HepG2 (cell line): ENCODE results near the gene FIZ1. TPM values are rescaled to one million over a fixed set of nuclear protein-coding genes. Genes with fewer than 3 reads are reported as not detected.
A peak's percentile ranks its signal among the peaks of the same experiment; 100 is the strongest.

Experiments used
- ATF7-NPFF ChIP-seq: sonication (generic); formaldehyde crosslinking; IDR thresholded peaks from 2 replicates; pipeline ENCODE4 v1.8.1; 2023; ENCODE audit warnings: mild to moderate bottlenecking, low read depth, missing genetic modification reagents, moderate library complexity
- MBD4 ChIP-seq: IDR thresholded peaks from 2 replicates; pipeline ENCODE4 v1.6.1; 2012; ENCODE audit warnings: low read length, inconsistent platforms, borderline replicate concordance
- NCOA5 ChIP-seq: sonication (generic); formaldehyde crosslinking; IDR thresholded peaks from 2 replicates; pipeline ENCODE4 v1.4.0; 2020; ENCODE audit warnings: missing genetic modification reagents
- SSRP1 ChIP-seq: IDR thresholded peaks from 2 replicates; pipeline ENCODE4 v1.6.1; 2016; ENCODE audit warnings: control low read depth
- ZFP36L1 ChIP-seq: sonication (generic); formaldehyde crosslinking; IDR thresholded peaks from 2 replicates; pipeline ENCODE4 v1.8.0; 2022; ENCODE audit warnings: mild to moderate bottlenecking, missing genetic modification reagents, moderate library complexity
- ZFP82 ChIP-seq: sonication (generic); formaldehyde crosslinking; IDR thresholded peaks from 2 replicates; pipeline ENCODE4 v1.5.1; 2020; ENCODE audit warnings: mild to moderate bottlenecking, missing genetic modification reagents, borderline replicate concordance
- ZSCAN22 ChIP-seq: sonication (generic); formaldehyde crosslinking; IDR thresholded peaks from 2 replicates; pipeline ENCODE4 v1.4.0; 2020; ENCODE audit warnings: mild to moderate bottlenecking, missing genetic modification reagents
- polyA plus RNA-seq, 8 experiments: library from polyadenylated mRNA; depleted of rRNA in 3 of 8; stranded (reverse) in 7 of 8; unstranded in 1 of 8; fragments of >200 nt; fragmentation: Illumina TruSeq in 4 of 8; extraction: Trizol in 4 of 8; gene quantifications; 2 replicates each; pipeline versions ENCODE4 v1.2.1 to v1.2.3, GENCODE V29; 2011 to 2016; ENCODE audit warnings: low read depth in 4 of 8, missing spikeins in 1 of 8, mixed read lengths in 1 of 8; ENCODE audit not compliant: insufficient read depth in 1 of 8
- total RNA-seq, 5 experiments: library from RNA; depleted of rRNA; stranded (reverse); fragments of >200 nt; fragmentation: Illumina TruSeq; extraction: Trizol; gene quantifications; 2 replicates each; pipeline ENCODE4 v1.2.3, GENCODE V29; 2016; ENCODE audit warnings: low read depth in 1 of 5
- TF ChIP-seq, protein P1 (sequence below): sonication (generic); formaldehyde crosslinking; IDR thresholded peaks from 2 replicates; pipeline ENCODE4 v1.4.0; 2020; ENCODE audit warnings: mild to moderate bottlenecking, missing genetic modification reagents
- TF ChIP-seq, protein P2 (sequence below): sonication (generic); formaldehyde crosslinking; IDR thresholded peaks from 2 replicates; pipeline ENCODE4 v1.5.0; 2020; ENCODE audit warnings: missing genetic modification reagents
- TF ChIP-seq, protein P3 (sequence below): sonication (generic); formaldehyde crosslinking; IDR thresholded peaks from 2 replicates; pipeline ENCODE4 v1.5.0; 2020; ENCODE audit warnings: mild to moderate bottlenecking, missing genetic modification reagents
- TF ChIP-seq, protein P4 (sequence below): sonication (generic); formaldehyde crosslinking; IDR thresholded peaks from 2 replicates; pipeline ENCODE4 v1.5.0; 2020; ENCODE audit warnings: mild to moderate bottlenecking, missing genetic modification reagents, borderline replicate concordance

Gene FIZ1
- total and polyA plus RNA-seq, 2 of the 13 experiments (the other 11 are each of a cell fraction or from before 2014, with no cell fraction given), result 3.6 to 5.9 TPM

DNA sequence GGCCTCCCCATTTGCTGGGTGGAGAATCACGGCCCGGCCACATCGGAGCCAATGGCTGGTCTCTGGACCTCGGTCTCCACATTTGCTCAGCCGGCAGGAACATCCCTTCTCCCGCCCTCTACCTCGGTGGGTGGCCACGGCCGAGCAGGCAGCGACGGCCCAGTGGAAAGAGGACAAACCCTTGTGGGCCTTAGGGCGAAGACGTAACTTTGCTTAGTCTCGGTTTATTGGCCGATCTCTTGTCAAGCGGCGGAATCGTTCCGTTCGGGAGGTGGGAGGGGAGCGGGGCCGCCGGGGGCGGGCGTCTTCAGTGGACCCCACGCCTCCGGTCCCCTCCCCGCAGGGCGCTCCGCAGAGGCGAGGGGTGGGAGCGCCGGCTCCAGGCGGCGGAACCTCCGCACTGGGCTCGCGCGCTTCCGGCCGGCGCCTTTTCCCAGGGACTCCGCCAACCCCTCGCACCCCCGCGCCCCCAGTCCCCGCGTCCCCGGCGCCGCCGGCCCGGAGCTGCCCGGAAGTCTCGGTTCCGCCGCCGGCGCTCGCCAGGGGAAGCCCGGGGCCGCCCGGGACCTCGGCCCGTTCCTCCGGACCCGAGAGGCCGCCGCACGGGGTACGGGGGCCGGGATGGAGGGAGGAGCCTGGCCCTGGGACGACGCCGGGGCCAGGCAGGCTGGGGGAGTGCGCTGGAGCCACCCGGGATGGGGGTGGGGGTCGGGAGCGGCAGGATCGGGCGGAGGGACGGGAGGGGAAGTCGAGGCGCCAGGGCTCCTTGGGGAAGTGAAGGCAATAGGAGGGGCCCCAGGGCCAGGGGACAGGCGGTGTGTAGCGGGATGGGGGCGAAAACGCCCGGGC, 41.5 kb upstream of the FIZ1 start, which contains the start of gene ZNF580 (continued):
- TF ChIP-seq, protein P1, sequence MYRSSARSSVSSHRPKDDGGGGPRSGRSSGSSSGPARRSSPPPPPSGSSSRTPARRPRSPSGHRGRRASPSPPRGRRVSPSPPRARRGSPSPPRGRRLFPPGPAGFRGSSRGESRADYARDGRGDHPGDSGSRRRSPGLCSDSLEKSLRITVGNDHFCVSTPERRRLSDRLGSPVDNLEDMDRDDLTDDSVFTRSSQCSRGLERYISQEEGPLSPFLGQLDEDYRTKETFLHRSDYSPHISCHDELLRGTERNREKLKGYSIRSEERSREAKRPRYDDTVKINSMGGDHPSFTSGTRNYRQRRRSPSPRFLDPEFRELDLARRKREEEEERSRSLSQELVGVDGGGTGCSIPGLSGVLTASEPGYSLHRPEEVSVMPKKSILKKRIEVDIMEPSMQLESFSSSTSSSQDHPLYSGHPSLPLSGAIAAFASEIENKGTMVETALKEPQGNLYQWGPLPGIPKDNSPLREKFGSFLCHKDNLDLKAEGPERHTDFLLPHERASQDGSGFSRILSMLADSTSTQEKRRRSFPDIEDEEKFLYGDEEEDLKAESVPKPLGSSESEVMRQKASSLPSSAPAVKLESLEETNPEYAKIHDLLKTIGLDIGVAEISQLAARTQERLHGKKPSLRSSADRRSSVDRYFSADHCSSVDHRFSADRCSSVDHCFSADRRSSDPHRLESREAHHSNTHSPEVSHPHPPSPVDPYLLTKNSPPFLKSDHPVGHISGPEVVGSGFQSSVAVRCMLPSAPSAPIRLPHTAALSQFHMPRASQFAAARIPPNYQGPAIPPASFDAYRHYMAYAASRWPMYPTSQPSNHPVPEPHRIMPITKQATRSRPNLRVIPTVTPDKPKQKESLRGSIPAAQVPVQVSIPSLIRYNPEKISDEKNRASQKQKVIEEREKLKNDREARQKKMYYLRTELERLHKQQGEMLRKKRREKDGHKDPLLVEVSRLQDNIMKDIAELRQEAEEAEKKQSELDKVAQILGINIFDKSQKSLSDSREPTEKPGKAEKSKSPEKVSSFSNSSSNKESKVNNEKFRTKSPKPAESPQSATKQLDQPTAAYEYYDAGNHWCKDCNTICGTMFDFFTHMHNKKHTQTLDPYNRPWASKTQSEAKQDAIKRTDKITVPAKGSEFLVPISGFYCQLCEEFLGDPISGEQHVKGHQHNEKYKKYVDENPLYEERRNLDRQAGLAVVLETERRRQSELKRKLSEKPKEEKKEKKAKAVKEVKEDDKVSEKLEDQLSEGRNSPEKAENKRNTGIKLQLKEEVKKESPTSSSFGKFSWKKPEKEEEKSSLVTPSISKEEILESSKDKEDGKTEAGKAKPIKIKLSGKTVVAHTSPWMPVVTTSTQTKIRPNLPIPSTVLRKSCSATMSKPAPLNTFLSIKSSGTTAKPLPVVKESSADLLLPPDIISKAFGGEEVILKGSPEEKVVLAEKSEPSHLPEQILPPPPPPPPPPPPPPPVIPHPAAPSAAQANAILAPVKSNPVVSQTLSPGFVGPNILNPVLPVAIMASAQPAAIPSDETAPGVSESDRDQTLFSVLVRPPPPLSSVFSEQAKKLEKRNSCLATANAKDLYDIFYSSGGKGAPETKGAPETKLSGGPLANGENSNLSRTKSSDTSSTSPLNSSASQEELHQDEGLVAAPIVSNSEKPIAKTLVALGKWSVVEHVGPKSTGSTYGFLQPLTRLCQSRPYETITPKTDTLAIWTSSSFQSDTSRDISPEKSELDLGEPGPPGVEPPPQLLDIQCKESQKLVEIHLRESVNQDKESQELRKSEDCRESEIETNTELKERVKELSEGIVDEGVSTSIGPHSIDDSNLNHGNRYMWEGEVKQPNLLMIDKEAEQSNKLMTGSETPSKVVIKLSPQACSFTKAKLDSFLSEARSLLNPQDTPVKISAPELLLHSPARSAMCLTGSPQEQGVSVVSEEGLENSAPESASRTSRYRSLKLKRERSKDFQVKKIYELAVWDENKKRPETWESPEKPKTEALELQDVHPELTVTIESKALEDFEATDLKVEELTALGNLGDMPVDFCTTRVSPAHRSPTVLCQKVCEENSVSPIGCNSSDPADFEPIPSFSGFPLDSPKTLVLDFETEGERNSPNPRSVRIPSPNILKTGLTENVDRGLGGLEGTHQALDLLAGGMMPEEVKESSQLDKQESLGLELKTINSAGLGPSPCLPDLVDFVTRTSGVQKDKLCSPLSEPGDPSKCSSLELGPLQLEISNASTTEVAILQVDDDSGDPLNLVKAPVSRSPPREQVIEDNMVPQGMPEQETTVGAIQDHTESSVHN (CRISPR knock-in tag), result peak; percentile 51; the same call in 1 of the 2 replicates
- TF ChIP-seq SSRP1 (CRISPR knock-in tag) (no peak), ZSCAN22 (no peak), NCOA5 (CRISPR knock-in tag) (0 out of 2 replicates have a peak, but pooled peaks have one; percentile 16), ATF7-NPFF (no peak), ZFP82 (CRISPR knock-in tag) (peak; percentile 82; the same call in 1 of the 2 replicates), ZFP36L1 (no peak), MBD4 (no peak)
- TF ChIP-seq, protein P2, sequence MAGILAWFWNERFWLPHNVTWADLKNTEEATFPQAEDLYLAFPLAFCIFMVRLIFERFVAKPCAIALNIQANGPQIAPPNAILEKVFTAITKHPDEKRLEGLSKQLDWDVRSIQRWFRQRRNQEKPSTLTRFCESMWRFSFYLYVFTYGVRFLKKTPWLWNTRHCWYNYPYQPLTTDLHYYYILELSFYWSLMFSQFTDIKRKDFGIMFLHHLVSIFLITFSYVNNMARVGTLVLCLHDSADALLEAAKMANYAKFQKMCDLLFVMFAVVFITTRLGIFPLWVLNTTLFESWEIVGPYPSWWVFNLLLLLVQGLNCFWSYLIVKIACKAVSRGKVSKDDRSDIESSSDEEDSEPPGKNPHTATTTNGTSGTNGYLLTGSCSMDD (CRISPR knock-in tag), result no peak
- TF ChIP-seq, protein P3, sequence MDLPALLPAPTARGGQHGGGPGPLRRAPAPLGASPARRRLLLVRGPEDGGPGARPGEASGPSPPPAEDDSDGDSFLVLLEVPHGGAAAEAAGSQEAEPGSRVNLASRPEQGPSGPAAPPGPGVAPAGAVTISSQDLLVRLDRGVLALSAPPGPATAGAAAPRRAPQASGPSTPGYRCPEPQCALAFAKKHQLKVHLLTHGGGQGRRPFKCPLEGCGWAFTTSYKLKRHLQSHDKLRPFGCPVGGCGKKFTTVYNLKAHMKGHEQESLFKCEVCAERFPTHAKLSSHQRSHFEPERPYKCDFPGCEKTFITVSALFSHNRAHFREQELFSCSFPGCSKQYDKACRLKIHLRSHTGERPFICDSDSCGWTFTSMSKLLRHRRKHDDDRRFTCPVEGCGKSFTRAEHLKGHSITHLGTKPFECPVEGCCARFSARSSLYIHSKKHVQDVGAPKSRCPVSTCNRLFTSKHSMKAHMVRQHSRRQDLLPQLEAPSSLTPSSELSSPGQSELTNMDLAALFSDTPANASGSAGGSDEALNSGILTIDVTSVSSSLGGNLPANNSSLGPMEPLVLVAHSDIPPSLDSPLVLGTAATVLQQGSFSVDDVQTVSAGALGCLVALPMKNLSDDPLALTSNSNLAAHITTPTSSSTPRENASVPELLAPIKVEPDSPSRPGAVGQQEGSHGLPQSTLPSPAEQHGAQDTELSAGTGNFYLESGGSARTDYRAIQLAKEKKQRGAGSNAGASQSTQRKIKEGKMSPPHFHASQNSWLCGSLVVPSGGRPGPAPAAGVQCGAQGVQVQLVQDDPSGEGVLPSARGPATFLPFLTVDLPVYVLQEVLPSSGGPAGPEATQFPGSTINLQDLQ (CRISPR knock-in tag), result no peak; the same call in 1 of the 2 replicates
- TF ChIP-seq, protein P4, sequence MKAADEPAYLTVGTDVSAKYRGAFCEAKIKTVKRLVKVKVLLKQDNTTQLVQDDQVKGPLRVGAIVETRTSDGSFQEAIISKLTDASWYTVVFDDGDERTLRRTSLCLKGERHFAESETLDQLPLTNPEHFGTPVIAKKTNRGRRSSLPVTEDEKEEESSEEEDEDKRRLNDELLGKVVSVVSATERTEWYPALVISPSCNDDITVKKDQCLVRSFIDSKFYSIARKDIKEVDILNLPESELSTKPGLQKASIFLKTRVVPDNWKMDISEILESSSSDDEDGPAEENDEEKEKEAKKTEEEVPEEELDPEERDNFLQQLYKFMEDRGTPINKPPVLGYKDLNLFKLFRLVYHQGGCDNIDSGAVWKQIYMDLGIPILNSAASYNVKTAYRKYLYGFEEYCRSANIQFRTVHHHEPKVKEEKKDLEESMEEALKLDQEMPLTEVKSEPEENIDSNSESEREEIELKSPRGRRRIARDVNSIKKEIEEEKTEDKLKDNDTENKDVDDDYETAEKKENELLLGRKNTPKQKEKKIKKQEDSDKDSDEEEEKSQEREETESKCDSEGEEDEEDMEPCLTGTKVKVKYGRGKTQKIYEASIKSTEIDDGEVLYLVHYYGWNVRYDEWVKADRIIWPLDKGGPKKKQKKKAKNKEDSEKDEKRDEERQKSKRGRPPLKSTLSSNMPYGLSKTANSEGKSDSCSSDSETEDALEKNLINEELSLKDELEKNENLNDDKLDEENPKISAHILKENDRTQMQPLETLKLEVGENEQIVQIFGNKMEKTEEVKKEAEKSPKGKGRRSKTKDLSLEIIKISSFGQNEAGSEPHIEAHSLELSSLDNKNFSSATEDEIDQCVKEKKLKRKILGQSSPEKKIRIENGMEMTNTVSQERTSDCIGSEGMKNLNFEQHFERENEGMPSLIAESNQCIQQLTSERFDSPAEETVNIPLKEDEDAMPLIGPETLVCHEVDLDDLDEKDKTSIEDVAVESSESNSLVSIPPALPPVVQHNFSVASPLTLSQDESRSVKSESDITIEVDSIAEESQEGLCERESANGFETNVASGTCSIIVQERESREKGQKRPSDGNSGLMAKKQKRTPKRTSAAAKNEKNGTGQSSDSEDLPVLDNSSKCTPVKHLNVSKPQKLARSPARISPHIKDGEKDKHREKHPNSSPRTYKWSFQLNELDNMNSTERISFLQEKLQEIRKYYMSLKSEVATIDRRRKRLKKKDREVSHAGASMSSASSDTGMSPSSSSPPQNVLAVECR (CRISPR knock-in tag), result no peak; the same call in 1 of the 2 replicates
